Measurements from ENCODE around the gene KIF12. TPM values are rescaled to one million over a fixed set of nuclear protein-coding genes. Genes with fewer than 3 reads are reported as not detected.
A peak's percentile ranks its signal among the peaks of the same experiment; 100 is the strongest.

KIF12 gene
- total and polyA plus RNA-seq, 2 of the 8 experiments (the other 6 are each of a cell fraction or from before 2014, with no cell fraction given), result 2.9 to 3.9 TPM

DNA sequence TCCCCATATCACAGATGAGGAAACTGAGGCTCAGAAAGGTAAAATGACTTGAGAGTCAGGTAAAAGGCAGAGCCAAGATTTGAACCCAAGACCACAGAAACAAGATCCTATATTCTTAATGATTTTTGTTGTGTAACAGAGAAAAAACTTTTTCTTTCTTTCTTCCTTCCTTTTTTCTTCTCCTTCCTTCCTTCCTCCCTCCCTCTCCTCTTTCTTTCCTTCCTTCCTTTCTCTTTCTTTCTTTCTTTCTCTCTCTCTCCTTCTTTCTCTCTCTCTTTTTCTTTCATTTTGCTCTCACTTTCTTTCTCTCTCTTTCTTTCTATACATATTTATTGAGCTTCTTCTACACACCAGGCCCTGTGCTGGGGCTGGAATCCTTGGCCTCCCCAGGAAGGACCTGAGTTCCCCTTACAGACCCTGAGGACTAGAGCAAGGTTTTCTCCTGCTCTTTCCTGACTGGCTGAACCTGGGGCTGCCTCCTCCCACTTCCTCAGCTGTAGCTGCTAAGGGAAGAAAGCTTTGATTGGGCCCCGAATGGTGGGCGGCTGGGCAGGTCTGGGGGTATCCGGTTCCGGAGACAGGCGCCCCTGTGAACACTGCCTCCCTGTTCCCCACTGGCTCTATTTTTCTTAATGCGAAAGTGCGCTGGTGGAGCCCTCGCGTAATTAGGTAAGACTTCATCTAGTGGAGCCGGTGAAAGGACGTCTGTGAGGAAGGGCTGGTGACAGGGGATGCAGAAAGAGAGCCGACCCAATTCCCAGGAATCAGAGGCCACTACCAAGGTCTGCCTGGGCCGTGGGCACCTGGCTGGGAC is 27.4 kb upstream of the KIF12 start:
- H3K14ac ChIP-seq (ENCODE audit: insufficient read length), result no peak overlapping the region
- no peak overlapping the region for H3K9ac ChIP-seq (replicated peaks in 1 of 4; ENCODE audit: extremely low read depth in 1 of 4, low read depth in 3 of 4, low read length in 3 of 4)
- no peak overlapping the region for H4K8ac ChIP-seq (ENCODE audit: extremely low read depth, insufficient read depth, low read length)
- H3K36me3 ChIP-seq (ENCODE audit: control insufficient read depth in 2 of 4, insufficient read depth in 4 of 4, low read length in 3 of 4), result no peaks in the 10 kb centered on the region
- no peak overlapping the region for H3K56ac ChIP-seq (replicated peaks; ENCODE audit: insufficient read length, low read depth, low read length)
- H3K27ac ChIP-seq (ENCODE audit: low read depth, low read length), result no peak overlapping the region
- POLR2A ChIA-PET (ENCODE audit: partially characterized antibody), result no interaction called here
- WGBS, 2 experiments (ENCODE audit: extremely low coverage in 1 of 2, insufficient coverage in 1 of 2, insufficient read length in 1 of 2, insufficient replicate concordance in 2 of 2, low coverage in 1 of 2, low lambda C conversion rate in 2 of 2, missing lambda C conversion rate in 1 of 2), result 80% methylated on average over 13 of the region's 13 CpGs; no CpG with 5 or more reads in 1 of the 2 experiments
- H2BK15ac ChIP-seq (ENCODE audit: low read length), result 0 out of 2 replicates have a peak overlapping the region, but pooled peaks have one; percentile 61
- H3K4me1 ChIP-seq (replicated peaks in 1 of 4; ENCODE audit: control insufficient read depth in 3 of 4, insufficient read depth in 4 of 4, low read length in 3 of 4), result peaks cover 0 to 7% (median 0%) of the 10 kb centered on the region in 4 experiments; a peak in 2 of 7 replicates
- no peak overlapping the region for H4K5ac ChIP-seq (ENCODE audit: insufficient read length, low read depth, low read length)
- no peak overlapping the region for H3K4me2 ChIP-seq (ENCODE audit: insufficient read depth in 1 of 2, low read depth in 2 of 2, low read length in 2 of 2)
- H3K9me3 ChIP-seq (ENCODE audit: insufficient read depth in 2 of 2, low read depth in 1 of 2, low read length in 1 of 2), result no peaks in the 10 kb centered on the region
- H2AFZ ChIP-seq (ENCODE audit: low read length), result peak overlapping the region; percentile 6; the same call in 1 of the 2 replicates
- DNase-seq (ENCODE audit: low read depth in 1 of 2, low spot score in 2 of 2) (no peak), FAIRE-seq (no peak)
- H2BK20ac ChIP-seq (ENCODE audit: low read length), result no peak overlapping the region
- H3K23ac ChIP-seq (ENCODE audit: insufficient read length), result no peak overlapping the region
- peaks cover 0 to 3% (median 0%) of the 10 kb centered on the region in 4 experiments; a peak in 1 of 7 replicates for H3K27me3 ChIP-seq (replicated peaks in 1 of 4; ENCODE audit: control insufficient read depth in 3 of 4, extremely low read depth in 1 of 4, insufficient read depth in 3 of 4, low read length in 3 of 4)
- H3K79me2 ChIP-seq (ENCODE audit: control insufficient read depth in 1 of 2, insufficient read depth in 2 of 2, low read length in 2 of 2), result no peaks in the 10 kb centered on the region
- H3K4ac ChIP-seq (replicated peaks; ENCODE audit: insufficient read length, low read depth, low read length), result no peak overlapping the region
- H2AK5ac ChIP-seq (ENCODE audit: low read depth, low read length), result no peak overlapping the region
- no peak overlapping the region for H2BK5ac ChIP-seq (ENCODE audit: low read depth, low read length)
- H2BK120ac ChIP-seq (replicated peaks; ENCODE audit: low read depth, low read length), result no peak overlapping the region
- H4K20me1 ChIP-seq (replicated peaks in 1 of 2; ENCODE audit: control insufficient read depth in 1 of 2, insufficient read depth in 2 of 2, low read length in 2 of 2), result no peaks in the 10 kb centered on the region
- no peaks in the 10 kb centered on the region for H3K79me1 ChIP-seq (ENCODE audit: low read depth, low read length)
- no peak overlapping the region for H3K18ac ChIP-seq (ENCODE audit: extremely low read depth, low read length)
- H3K23me2 ChIP-seq (ENCODE audit: low read depth, low read length), result no peaks in the 10 kb centered on the region; the same call in 1 of the 2 replicates
- no peak overlapping the region for H3K4me3 ChIP-seq (ENCODE audit: extremely low read depth in 1 of 4, insufficient read depth in 2 of 4, low read depth in 3 of 4, low read length in 4 of 4)
- CTCF ChIA-PET (ENCODE audit: partially characterized antibody), result interaction anchor here (0.7 to 11.0 kb wide), 9 partner anchors 10 to 360 kb away, joined by 3 to 123 read pairs (median 3); partner anchors contain the start of gene COL27A1
- no peak for TF ChIP-seq SIRT6 (IDR thresholded peaks at IDR 0.05; ENCODE audit: low read length)
- TF ChIP-seq SIX5 (IDR thresholded peaks at IDR 0.05; ENCODE audit: low read depth, low read length), result no peak
- TF ChIP-seq FOSL1 (IDR thresholded peaks at IDR 0.05; ENCODE audit: insufficient read depth, low read depth, low read length), result no peak
- no peak for TF ChIP-seq BACH1 (IDR thresholded peaks at IDR 0.05; ENCODE audit: low read length)
- TF ChIP-seq CBX8 (IDR thresholded peaks at IDR 0.05; ENCODE audit: borderline replicate concordance, low read depth, low read length), result no peak
- H2BK12ac ChIP-seq (ENCODE audit: low read depth, low read length), result no peak overlapping the region
- H4K91ac ChIP-seq (replicated peaks; ENCODE audit: insufficient read length, low read length), result no peak overlapping the region

Measured in H1 (cell line).